HG02571 (cell line): ENCODE results near the gene JTB.
"Not testable (repeated sequence)": the region's sequence is repeated elsewhere in the genome, so short reads cannot be mapped to it uniquely, and the experiment has no call there.

Experiments used
- ATAC-seq: cut with Tn5 transposase; IDR thresholded peaks from one replicate; pipeline ENCODE4 v1.9.1; 2021; ENCODE audit warnings: mild to moderate bottlenecking, moderate library complexity; ENCODE audit not compliant: unreplicated experiment

JTB gene

DNA sequence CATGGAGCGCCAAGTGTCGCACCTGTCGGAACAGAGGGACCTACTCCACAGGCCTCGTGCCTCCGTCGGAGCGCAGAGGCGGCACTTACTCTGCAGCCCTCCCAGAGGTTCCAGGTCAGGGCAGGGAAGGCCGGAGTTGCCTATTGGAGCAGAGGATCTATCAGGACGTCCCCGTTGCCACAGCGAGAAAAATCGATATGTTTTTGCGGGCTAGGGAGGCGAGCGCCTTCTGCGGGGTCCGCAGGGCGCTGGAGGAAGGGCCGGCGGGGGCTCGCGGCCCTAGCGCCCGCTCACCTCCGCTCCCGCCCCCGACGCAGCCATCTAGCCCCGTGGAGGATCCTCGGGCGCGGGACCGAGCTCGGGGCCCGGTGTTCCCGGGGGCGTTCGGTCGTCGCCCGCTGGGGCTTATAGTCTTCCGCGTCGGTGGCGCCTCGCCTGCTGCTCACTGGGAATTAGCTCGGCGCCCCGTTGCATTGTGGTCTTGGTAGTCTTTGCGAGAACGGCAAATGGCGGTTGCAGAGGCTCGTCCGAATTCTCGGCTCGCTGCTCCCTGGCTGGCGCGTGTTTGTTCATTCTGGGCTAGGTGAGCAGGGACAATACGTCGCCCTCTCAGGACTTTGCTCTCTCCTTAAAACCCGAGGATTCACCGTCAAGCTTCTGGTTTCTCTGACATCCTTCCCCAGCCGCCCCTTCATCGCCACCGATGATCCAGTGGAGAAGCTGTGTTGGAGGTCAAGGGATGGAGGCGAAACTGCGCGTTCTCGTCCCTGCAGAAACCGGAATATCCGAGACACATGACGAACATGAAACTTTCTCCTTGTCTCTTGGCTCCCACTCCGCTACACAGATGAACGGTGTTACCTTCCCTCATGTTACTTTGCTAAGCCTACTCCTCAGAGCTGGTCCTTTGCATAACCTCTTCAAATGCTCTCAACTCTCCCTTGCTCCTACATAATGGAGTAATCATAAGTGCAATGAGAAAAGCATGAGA is at the start of gene JTB:
JTB (minus strand) TSS at position 425 of the 991 bp plus-strand sequence; CDS start at position 3, 422 bp downstream.
- peak; percentile 63 for ATAC-seq

DNA sequence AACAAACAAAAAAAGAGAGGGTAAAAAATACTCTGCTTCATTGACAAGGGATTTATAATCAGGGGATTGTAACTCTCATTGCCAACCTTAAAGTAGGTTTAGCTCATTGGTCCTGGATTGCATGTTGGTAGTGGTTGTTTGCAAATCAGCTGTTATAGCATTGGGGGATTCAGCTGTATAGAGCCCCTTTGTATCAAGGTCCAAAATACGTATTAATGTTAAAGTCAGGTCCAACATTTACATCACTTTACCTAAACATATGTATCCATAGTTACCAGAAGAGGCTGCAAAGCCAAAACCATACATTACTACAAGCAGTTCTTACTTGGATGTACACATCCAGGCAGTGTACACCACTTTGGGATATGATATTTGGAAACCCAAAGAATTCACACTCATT is 42.5 kb upstream of the JTB start:
- ATAC-seq: no peak

DNA sequence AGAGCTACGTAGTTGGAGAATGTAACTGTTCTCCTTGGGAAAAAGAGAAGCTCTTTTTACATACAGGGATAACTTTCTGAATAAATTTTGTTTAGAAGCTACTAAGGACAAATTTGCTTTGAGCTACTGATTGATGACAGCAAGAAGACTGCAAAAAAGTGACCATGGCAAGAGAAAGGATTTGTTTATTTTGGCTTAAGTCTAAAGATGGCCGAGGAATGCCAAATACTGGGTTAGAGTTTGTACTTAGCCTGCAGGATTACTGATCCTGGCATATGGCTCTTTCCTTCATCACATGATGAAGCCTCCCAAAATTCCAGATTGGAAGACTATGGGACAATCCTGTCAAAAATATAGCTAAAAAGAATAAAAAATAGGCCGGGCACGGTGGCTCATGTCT is 41.8 kb upstream of the JTB start:
- ATAC-seq: no peak

DNA sequence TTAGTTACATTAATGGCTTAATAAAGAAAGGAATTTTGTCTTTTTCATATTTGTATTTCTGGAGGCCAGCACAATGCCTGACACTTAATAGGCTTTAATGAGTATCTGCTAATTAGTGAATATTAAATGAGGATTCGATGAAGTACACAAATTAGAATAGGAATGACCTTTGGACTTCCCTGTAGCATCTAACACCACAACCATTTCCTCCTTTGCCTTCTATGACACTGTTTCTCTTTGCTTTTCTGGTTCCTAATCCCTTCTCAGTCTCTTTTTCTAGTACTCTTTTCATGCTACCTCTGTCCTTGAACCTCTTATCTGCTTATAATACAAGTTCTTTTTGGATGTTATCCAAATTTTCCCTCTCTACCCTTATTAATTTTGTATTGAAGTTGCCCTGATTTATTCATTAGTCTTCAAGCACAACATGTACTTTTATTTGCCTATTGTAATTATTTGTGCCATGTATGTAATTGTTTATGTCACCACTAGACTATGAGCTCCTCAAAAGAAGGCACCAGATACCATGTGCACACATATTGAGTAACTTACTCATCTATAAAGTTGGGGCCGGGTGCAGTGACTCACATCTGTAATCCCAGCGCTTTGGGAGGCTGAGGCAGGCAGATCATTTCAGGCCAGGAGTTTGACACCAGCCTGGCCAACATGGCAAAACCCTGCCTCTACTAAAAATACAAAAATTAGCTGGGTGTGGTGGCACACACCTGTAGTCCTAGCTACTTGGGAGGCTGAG is 36.9 kb upstream of the JTB start:
- no peak for ATAC-seq

DNA sequence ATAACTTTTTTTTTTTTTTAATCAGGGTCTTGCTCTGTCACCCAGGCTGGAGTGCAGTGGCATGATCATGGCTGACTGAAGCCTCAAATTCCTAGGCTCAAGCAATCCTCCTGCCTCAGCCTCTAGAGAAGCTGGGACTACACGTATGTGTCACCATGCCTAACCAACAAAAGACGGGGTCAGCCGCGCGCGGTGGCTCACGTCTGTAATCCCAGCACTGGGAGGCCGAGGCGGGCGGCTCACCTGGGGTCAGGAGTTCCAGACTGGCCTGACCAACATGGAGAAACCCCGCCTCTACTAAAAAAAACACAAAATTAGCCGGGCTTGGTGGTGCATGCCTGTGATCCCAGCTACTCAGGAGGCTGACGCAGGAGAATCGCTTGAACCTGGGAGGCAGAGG is 35.1 kb upstream of the JTB start:
- not testable (repeated sequence) for ATAC-seq

DNA sequence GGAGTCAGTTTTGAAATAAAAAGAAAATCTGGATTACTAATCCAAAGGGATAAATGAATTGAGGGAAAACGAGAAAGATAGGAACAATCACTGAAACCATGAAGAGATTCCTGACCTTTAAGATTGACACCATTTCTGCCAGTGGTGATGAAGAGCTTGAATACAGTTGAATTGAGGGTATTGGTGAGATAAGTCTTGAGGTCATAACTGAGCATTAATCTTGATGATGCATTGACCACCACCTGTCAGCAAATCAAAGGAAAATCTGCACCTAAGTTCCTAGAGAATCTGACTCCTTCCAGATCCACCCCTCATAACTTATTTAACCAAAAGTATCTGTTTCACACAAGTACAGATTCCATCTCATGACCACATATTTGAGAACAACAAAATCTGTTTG is 34.7 kb upstream of the JTB start:
- no peak for ATAC-seq

DNA sequence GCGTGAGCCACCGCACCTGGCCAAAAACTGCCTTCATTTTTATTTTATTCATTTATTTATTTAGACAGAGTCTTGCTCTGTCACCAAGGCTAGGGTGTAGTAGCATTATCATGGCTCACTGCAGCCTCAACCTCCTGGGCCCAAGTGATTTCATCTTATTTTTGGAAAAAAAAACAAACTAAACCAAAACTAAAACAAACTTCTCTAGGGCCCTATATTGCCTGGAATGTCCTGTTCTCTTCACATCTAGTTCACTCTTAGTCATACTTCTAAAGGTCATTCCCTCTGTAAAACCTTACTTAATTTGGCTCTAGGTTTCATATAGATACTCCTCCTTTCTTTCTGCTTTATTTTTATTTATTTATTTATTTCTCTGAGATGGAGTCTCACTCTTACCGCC is 28.7 kb upstream of the JTB start:
- ATAC-seq: no peak

DNA sequence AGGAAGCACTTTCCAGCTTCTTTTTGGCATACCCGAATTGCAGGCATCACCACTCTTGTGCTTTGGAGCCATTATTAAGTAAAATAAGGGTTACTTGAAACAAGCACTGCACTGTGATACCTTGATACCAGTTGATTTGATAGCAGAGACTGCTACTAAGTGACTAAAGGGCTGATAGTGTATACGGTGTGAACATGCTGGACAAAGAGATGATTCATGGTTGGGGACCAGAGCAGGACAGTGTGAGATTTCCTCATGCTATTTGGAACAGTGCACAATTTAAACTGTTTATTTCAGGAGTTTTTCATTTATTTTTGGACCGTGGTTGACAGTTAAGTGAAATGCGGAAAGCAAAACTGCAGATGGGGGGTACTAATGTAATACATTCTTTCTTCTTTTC is 22.9 kb upstream of the JTB start:
- ATAC-seq: no peak

DNA sequence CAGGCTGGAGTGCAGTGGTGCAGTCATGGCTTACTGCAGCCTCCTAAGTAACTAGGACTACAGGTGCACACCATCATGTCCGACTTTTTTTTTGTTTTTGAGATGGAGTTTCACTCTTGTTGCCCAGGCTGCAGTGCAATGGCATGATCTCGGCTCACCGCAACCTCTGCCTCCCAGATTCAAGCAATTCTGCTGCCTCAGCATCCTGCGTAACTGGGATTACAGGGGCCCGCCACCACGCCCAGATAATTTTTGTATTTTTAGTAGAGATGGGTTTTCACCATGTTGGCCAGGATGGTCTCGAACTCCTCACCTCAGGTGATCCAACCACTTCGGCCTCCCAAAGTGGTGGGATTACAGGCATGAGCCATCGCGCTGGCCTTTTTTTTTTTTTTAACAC is 19.4 kb upstream of the JTB start:
- not testable (repeated sequence) for ATAC-seq

DNA sequence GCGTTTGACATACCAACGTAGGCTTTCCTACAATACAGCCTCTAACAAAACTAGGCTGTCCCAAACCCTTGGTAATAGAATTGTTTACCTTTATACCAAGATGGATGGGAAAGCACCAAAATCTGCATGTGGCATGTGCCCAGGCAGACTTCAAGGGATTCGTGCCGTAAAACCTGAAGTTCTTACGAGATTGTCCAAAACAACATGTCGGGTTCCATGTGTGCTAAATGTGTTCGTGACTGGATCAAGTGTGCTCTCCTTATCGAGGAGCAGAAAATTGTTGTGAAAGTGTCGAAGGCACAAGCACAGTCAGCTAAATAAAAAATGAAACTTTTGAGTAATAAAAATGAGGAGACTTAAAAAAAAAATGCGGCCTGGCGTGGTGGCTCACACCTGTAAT is 18.2 kb upstream of the JTB start:
- no peak for ATAC-seq

DNA sequence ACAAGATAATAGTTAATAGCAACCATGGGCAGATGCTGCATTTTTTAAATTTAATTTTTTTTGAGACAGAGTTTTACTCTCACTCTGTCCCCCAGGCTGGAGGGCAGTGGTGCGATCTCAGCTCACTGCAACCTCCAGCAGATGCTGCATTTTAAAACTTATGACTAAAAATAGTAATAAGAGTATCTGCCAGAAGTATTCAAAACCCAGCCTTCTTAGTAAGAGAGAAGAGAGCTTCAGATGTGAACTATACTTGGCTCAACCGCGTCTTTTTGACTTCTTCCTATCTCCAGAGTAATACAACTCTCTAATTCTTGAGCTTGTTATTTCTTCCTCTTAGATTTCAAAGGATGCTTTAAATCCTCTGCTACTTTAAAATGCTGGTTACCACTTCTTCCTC is 17.7 kb upstream of the JTB start:
- ATAC-seq: no peak

DNA sequence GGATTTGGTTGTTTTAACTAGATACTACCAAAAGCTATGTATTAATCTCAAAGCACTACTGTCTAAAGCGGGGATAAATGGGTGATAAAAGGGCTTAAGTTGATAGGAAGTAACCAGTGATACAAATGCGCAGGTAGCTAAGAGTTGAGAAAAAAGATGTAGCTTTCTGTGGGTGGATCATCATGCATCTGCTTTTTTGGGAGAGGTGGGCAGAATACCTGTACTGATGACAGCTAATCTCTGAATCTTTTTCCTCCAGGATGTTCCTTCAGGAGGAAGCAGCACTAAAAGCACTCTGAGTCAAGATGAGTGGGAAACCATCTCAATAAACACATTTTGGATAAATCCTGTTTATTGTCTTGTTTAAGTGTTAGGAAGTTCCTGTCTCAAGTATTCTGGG is 14.3 kb upstream of the JTB start:
- no peak for ATAC-seq

DNA sequence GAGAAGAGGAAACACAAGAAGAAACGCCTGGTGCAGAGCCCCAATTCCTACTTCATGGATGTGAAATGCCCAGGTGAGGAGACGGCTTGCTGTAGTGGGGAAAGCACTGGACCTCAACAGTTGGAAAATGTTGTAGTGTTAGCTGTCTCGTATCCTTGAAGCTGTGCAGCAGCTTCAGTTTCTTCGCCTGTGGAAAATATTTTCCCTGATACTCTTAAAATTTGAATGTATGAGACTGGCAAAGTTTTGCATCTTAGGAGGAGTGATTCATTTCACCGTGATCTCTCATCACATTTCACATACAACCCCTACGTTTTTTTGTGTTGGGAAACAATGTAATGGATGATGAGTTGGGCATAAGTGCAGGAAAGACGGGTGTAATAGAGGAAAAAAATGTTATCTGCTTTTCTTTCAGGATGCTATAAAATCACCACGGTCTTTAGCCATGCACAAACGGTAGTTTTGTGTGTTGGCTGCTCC is 13.7 kb upstream of the JTB start:
- no peak for ATAC-seq

DNA sequence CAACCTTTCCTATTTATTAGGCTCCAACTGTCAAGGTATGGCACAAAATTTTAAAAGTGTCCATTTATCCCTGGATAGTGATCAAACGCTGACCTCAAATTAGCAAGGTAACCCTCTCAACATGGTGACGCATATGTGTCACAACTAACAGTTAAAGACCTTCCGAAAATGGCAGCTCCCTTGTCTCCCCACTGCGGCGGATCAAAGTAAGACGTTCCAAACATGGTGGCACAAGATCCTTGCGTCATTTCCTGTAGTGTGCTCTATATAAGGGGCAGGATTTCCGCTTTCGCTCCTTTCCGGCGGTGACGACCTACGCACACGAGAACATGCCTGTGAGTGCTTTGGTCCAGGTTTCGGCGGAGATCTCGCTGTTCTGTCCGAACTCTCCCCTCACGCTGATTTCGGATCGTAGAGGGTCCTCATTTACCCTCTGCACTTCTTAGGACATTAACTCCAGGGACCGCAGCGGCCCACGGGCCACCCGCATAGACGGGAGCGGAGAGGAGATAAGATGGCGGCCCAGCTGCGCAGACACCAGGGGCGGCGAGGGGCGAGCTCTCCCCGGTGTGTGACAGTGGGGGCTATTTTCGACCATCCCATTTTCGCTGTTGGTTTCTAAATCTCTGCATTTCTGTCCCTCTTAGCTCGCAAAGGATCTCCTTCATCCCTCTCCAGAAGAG is 13.1 kb upstream of the JTB start, which contains the start of gene RPS27:
RPS27 (plus strand) TSS at position 295 of the 683 bp plus-strand sequence; CDS start at position 330, 35 bp downstream.
- peak; percentile 64 for ATAC-seq

DNA sequence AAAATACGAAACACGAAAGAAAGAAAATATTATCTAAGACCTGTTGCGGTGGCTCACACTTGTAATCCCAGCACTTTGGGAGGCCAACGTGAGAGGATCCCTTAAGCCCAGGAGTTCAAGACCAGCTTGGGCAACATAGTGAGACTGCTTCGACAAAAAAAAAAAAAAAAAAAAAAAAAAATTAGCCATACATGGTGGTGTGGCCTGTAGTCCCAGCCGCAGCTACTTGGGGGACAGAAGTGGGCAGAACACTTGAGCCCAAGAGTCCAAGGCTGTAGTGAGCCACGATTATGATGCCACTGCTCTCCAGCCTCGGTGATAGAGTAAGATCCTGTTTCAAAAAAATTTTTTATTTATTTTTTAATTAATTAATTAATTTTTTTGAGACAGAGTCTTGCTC is 10.1 kb upstream of the JTB start:
- ATAC-seq: no peak

DNA sequence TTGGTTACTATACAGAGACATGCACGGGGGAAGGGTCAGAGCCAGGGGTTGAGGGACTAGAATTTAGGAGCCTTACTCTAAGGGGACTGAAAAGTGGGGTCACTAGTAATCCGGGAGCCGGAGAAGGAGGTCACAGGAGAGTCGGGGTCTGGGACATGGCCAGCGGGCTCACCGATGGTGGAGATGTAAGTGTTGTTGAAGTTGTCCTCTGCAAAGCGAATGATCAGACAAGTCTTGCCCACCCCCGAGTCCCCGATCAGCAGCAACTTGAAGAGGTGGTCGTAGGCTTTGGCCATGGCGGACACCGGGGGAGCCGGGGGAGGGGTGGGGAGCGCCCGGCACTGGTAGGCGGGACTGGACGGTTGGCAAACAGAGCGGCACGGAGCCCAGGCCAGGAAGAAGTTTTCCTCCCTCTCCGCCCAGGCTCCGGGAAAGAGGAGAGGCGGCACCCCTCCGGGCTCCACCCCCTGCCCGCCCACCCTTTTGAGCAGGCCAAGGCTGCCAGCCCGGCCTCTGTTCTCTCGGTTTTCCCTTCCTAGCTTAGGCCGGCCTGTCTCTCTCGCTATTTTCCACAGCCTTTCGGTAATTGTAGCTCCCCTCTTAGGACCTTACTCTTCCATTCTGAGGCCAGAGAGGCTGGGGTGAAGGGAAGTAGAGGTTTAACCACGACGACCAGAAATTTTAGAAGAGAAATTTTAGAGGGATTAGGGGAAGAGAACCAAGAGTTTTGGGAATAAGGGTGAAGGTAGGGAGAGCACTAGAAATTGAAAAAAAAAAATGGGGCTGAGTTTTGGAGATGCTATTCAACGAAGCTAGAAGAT is 8.7 kb upstream of the JTB start, which contains the start of gene RAB13:
RAB13 (minus strand) TSS at position 399 of the 821 bp plus-strand sequence; CDS start at position 296, 103 bp downstream.
- no peak for ATAC-seq

DNA sequence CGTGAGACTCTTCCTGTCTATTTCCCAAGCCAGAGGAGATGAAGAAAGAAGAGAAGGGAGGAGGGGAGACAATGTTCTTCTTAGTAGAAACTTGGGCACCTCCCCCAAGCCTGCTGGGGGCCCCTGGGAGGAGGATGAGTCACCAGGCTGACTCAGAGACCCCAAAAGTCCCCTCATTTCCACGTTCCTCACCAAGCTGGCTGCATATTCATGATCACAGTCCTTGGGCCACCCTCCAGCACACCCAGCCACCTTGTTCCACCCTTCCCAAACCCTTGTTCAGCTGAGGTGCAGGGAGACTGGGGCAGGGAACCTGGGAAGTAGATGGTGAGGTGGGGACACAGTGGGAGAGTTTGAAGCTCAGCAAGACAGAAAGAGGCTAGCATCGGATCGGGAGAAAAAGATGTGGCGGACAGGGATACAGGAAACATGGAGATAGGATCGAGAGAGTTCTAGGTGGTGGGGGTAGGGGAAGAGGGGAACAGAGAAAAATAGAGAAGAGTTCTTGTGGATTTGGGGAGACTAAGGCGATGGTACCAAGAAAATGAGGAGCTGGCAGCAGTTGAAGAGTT is 8.0 kb upstream of the JTB start:
- ATAC-seq: no peak

DNA sequence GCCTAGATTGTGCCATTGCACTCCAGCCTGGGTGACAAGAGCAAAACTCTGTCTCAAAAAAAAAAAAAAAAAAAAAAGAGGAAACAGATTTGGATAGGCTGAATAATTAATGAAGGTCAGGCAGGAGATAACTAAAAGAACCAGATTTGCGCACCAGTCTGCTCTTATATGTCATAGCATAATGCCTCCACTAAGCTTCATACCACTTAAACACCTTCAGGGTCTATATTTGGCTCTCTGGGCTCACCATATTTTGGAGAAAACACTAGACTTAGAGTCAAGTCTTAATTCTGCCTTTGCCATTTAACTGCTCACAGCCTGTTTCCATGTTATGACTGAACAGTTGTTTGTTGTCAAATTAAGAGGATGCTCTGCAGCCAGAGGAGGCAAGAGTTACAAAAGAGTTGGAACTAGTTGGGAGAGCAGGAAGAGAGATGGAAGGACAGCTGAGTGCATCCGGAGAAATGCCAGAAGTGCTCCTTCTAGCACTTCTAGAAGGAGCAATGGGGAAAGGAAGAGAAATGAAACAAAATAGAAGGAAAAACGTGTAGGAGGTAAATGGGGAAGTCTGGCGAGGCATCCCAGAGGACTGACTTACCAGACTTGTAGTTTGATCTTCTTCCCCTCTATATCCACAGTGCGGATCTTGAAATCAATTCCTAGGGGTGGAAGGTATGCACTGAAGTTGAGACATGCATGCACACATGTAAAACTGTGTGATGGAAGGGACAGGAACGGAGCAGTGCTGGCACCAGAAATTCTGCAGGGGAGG is 6.8 kb upstream of the JTB start:
- no peak for ATAC-seq

DNA sequence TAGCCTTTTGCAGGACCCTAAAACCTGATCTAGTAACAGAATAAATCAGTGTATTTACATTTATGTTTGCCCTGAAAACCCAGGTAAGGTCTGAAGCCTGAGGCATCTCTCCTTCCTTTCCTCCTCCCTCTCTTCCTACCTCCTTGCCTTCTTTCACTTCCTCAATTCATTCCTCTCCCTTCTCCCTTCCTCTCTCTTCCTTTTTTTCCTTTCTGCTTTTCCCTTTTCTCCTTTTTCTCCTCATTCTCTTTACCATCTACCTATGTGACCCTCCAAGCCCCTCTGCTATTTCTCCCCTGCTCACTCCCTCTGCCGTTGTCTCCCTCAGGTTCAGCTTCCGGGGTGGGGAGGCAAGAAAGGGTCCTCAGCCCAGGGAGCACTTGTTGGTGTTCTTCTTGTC is 4.3 kb upstream of the JTB start:
- ATAC-seq: not testable (repeated sequence)
